Gastroesophageal sphincter (tissue), 3 donors: Measurements from ENCODE around the gene LIPI.

Experiments
- CTCF ChIP-seq, 4 experiments: fragments of 200-600 bp in 2 of 4; fragments of 450-650 bp in 2 of 4; sonication (generic) in 1 of 4; IDR thresholded peaks; one replicate each; pipeline ENCODE4 v1.5.1; 2017 to 2019; ENCODE audit warnings: antibody characterized with exemption in 4 of 4, mild to moderate bottlenecking in 2 of 4, moderate library complexity in 2 of 4
- EP300 ChIP-seq: sonication (generic); formaldehyde crosslinking; IDR thresholded peaks from one replicate; pipeline ENCODE4 v1.6.1; 2017; ENCODE audit warnings: antibody characterized with exemption, mild to moderate bottlenecking

DNA sequence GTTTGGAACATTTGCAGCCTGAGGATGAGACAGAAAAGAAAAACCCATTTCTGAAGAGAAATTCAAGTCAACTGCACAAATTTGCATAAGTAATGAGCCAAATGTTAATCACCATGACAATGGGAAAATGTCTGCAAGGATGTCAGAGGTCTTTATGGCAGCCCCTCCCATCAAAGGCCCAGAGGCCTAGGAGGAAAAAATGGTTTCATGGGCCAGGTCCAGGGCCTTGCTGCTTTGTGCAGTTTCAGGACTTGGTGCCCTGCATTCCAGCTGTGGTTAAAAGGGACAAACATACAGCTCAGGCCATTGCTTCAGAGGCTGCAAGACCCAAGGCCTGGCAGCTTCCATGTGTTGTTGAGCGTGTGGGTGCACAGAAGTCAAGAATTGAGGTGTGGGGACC, 18.6 kb upstream of the LIPI start:
- TF ChIP-seq CTCF (IDR thresholded peaks at IDR 0.05) (no peak), EP300 (no peak)
